Measurements from ENCODE around the gene SPECC1L. TPM values are rescaled to one million over a fixed set of nuclear protein-coding genes. Genes with fewer than 3 reads are reported as not detected.

SPECC1L gene
- total RNA-seq, 1 experiment from 2014 or later, result 14.1 TPM

DNA sequence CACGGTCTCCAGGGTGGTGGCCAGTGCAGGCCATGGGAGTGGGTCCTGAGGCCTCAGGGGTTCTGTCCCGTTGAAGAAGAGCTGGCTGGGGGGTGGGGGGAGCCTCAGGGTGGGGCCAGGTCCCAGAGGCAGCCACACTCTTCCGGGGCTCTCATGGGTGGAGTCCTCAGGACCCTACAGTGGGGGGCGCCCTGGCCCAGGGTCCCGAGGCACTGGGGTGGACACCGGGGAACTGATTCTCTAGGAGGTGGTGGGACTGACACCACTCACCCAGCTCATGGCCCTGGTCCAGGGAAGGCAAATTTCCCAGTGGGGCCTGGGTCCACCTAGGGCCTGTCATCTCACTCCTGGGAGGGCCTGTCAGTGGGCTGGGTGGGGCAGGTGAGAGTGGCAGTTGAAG lies 38.5 kb upstream of the SPECC1L start:
- H3K4me3 ChIP-seq (ENCODE audit: low read length), result no peak overlapping the region
- H3K27me3 ChIP-seq (ENCODE audit: low read length), result no peaks in the 10 kb centered on the region
- H3K4me2 ChIP-seq (ENCODE audit: low read length), result no peak overlapping the region
- BruUV-seq (replicated peaks), result no TSS peak
- no peaks in the 10 kb centered on the region for H4K20me1 ChIP-seq (ENCODE audit: low read length)
- H3K9ac ChIP-seq (ENCODE audit: low read length), result no peak overlapping the region
- DNase-seq (no peak), ATAC-seq (no peak)
- no peaks in the 10 kb centered on the region for H3K36me3 ChIP-seq (ENCODE audit: low read depth, low read length)
- POLR2A ChIA-PET (ENCODE audit: unreplicated experiment), result no interaction called here
- no peak overlapping the region for H3K27ac ChIP-seq (ENCODE audit: low read length)
- intact Hi-C loops (cut with micrococcal nuclease), result no loop called here
- TF ChIP-seq EZH2 (IDR thresholded peaks at IDR 0.05; ENCODE audit: low read length, unreplicated experiment) (no peak), EZH2phosphoT487 (IDR thresholded peaks at IDR 0.05; ENCODE audit: borderline replicate concordance, low read length) (no peak), CTCF (conservative IDR thresholded peaks at IDR 0.05; ENCODE audit: low read depth, low read length) (no peak)
- H3K79me2 ChIP-seq (ENCODE audit: low read length), result no peaks in the 10 kb centered on the region
- no peaks in the 10 kb centered on the region for H3K9me2 ChIP-seq (replicated peaks; ENCODE audit: low read length)
- CTCF ChIA-PET, result no interaction called here
- H3K4me1 ChIP-seq (ENCODE audit: insufficient read depth, low read length), result no peaks in the 10 kb centered on the region
- no peaks in the 10 kb centered on the region for H3K9me3 ChIP-seq (ENCODE audit: low read length)
- H3F3A ChIP-seq (ENCODE audit: low read length, unreplicated experiment), result no peaks in the 10 kb centered on the region
- no peak overlapping the region for H2AFZ ChIP-seq (ENCODE audit: low read length)

DNA sequence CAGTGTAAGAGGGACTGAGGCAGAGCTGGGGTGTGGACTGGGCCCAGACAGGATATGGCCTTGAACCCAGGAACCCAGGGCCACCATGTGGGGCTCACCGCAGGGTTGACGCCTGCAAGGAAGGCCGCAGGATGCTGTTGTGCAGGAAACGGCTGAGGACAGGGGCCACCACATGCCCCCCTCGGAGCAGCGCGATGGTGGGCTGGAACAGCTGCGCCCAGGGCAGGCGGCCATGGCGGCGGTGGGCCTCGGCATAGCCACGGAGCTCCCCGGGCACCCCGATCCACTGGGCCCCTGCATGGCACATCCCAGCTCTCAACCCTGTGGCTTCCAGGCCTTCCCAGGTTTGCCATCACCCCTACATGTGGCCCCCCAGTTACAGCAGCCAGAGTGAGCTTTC lies 37.9 kb upstream of the SPECC1L start:
- ATAC-seq (no peak), DNase-seq (no peak)
- H3K27me3 ChIP-seq (ENCODE audit: low read length), result no peaks in the 10 kb centered on the region
- H3K36me3 ChIP-seq (ENCODE audit: low read depth, low read length), result no peaks in the 10 kb centered on the region
- no peaks in the 10 kb centered on the region for H3K79me2 ChIP-seq (ENCODE audit: low read length)
- H2AFZ ChIP-seq (ENCODE audit: low read length), result no peak overlapping the region
- no peaks in the 10 kb centered on the region for H3K9me2 ChIP-seq (replicated peaks; ENCODE audit: low read length)
- BruUV-seq (replicated peaks), result no TSS peak
- TF ChIP-seq EZH2 (IDR thresholded peaks at IDR 0.05; ENCODE audit: low read length, unreplicated experiment) (no peak), EZH2phosphoT487 (IDR thresholded peaks at IDR 0.05; ENCODE audit: borderline replicate concordance, low read length) (no peak), CTCF (conservative IDR thresholded peaks at IDR 0.05; ENCODE audit: low read depth, low read length) (no peak)
- H3K4me2 ChIP-seq (ENCODE audit: low read length), result no peak overlapping the region
- H3K4me3 ChIP-seq (ENCODE audit: low read length), result no peak overlapping the region
- ChIA-PET POLR2A (ENCODE audit: unreplicated experiment) (no interaction called here), CTCF (no interaction called here)
- H3K9ac ChIP-seq (ENCODE audit: low read length), result no peak overlapping the region
- intact Hi-C loops (cut with micrococcal nuclease), result no loop called here
- H3F3A ChIP-seq (ENCODE audit: low read length, unreplicated experiment), result no peaks in the 10 kb centered on the region
- no peak overlapping the region for H3K27ac ChIP-seq (ENCODE audit: low read length)
- H3K9me3 ChIP-seq (ENCODE audit: low read length), result no peaks in the 10 kb centered on the region
- H3K4me1 ChIP-seq (ENCODE audit: insufficient read depth, low read length), result no peaks in the 10 kb centered on the region
- H4K20me1 ChIP-seq (ENCODE audit: low read length), result no peaks in the 10 kb centered on the region

- no peak for TF ChIP-seq CTCF (conservative IDR thresholded peaks at IDR 0.05; ENCODE audit: low read depth, low read length)
- CTCF ChIA-PET, result no interaction called here
- no TSS peak for BruUV-seq (replicated peaks)
Observed at GRCh38 chr22:24233235-24233634, 37.4 kb upstream of the SPECC1L start.

More at GRCh38 chr22:24233235-24233634, 37.4 kb upstream of the SPECC1L start:
- ATAC-seq (no peak), DNase-seq (no peak)
- POLR2A ChIA-PET (ENCODE audit: unreplicated experiment), result no interaction called here
- no peak overlapping the region for H3K4me3 ChIP-seq (ENCODE audit: low read length)
- no peak overlapping the region for H3K27ac ChIP-seq (ENCODE audit: low read length)
- H3K4me1 ChIP-seq (ENCODE audit: insufficient read depth, low read length), result no peaks in the 10 kb centered on the region
- no peaks in the 10 kb centered on the region for H3K79me2 ChIP-seq (ENCODE audit: low read length)
- no peak overlapping the region for H3K4me2 ChIP-seq (ENCODE audit: low read length)
- intact Hi-C loops (cut with micrococcal nuclease), result no loop called here
- H4K20me1 ChIP-seq (ENCODE audit: low read length), result no peaks in the 10 kb centered on the region
- no peaks in the 10 kb centered on the region for H3K9me2 ChIP-seq (replicated peaks; ENCODE audit: low read length)
- no peak overlapping the region for H3K9ac ChIP-seq (ENCODE audit: low read length)
- H3K9me3 ChIP-seq (ENCODE audit: low read length), result no peaks in the 10 kb centered on the region
- no peak overlapping the region for H2AFZ ChIP-seq (ENCODE audit: low read length)
- H3K27me3 ChIP-seq (ENCODE audit: low read length), result no peaks in the 10 kb centered on the region
- H3F3A ChIP-seq (ENCODE audit: low read length, unreplicated experiment), result no peaks in the 10 kb centered on the region
- no peaks in the 10 kb centered on the region for H3K36me3 ChIP-seq (ENCODE audit: low read depth, low read length)

Data from PC-3 (cell line).